ENCODE data around the gene NR1I3.

The NR1I3 gene

DNA sequence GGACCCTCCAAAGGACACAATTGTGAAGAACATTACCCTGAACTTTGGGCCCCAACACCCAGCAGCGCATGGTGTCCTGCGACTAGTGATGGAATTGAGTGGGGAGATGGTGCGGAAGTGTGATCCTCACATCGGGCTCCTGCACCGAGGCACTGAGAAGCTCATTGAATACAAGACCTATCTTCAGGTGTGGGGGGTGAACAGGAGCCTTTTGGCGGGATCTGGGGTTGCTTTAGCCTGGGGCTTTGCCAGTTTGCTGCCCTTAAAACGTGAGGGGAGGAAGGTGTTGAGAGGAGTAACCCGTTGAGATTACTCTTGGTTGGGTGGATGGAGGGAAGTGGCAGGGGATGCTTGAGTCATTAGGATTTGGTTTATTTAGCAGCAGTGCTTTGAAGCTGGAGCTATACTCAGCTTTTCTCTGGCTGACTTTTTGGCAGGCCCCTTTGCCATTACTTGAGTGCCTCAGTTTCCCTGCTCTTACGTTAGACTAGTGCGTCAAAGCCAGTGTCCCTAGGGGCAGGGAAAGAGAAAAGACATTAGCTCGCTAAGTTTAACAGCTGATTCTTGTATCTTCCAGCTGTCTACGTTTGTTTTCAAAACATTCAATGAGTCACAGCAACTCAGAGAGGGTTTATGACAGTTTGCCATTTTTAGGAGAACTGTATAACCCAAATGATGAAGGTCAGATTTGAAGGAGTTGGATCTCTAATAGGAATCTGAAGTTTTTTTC, 31.4 kb downstream of the NR1I3 start:
- H3K27ac ChIP-seq (ENCODE audit: insufficient read depth, low read length, poor library complexity, severe bottlenecking), result no peak overlapping the region
- H3K27me3 ChIP-seq (replicated peaks; ENCODE audit: control insufficient read depth, insufficient read depth, low read length, poor library complexity, severe bottlenecking), result no peaks in the 10 kb centered on the region
- H3K9me3 ChIP-seq (ENCODE audit: control insufficient read depth, low read length), result no peaks in the 10 kb centered on the region
- H3K36me3 ChIP-seq (ENCODE audit: control insufficient read depth, insufficient read depth, low read length), result peaks cover 51% of the 10 kb centered on the region
- DNase-seq, result no peak
- peaks cover 20% of the 10 kb centered on the region for H3K4me1 ChIP-seq (ENCODE audit: control insufficient read depth, insufficient read depth, low read length, poor library complexity, severe bottlenecking)
- H3K4me3 ChIP-seq (ENCODE audit: insufficient read depth, low read depth, low read length, poor library complexity, severe bottlenecking), result no peak overlapping the region

DNA sequence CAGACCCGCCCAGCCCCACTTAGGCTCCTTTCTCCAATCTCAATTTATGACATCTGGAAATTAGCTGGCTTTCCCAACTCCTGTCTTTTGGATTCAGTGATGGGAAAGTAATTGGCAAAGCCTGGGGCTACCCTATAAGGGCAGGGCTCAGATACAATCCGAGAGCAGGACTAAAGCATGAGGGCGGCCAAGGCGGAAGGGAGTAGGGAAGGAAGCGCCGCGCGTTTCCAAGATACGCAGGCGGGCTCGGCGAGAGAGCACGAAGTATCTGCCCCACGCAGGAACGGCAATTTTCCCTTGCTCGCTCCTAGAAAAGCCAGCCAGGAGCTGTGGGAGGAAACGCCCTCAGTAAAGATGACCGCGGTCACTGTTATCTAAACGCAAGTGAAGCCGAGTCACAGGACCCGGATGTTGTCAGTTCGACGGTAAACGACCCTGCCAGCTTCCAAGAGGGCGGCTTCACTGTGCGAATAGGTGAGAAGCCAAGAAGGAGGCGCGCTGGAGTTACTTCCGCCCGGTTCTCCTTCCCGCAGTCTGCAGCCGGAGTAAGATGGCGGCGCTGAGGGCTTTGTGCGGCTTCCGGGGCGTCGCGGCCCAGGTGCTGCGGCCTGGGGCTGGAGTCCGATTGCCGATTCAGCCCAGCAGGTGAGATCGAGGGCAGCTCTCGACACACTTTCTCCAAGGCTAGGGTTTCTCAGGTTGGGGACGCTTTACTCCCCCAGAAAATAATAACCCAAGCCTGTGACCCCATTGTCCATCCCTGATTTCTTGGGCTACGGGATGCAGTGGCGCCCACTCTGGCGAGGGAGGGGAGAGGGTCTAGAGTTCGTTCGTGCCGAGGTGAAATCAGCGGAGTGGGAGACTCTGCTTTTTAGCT, 35.9 kb downstream of the NR1I3 start, which contains the start of gene NDUFS2:
TSS of gene NDUFS2 (plus strand) at position 532 of the 877 bp plus-strand sequence. CDS start at position 551, 19 bp downstream.
- Histone ChIP-seq H3K9me3 (ENCODE audit: control insufficient read depth, low read length) (no peaks in the 10 kb centered on the region), H3K27ac (ENCODE audit: insufficient read depth, low read length, poor library complexity, severe bottlenecking) (peak within 1 kb of the TSS; percentile 90), H3K4me3 (ENCODE audit: insufficient read depth, low read depth, low read length, poor library complexity, severe bottlenecking) (peak within 1 kb of the TSS; percentile 92), H3K27me3 (replicated peaks; ENCODE audit: control insufficient read depth, insufficient read depth, low read length, poor library complexity, severe bottlenecking) (no peaks in the 10 kb centered on the region), H3K4me1 (ENCODE audit: control insufficient read depth, insufficient read depth, low read length, poor library complexity, severe bottlenecking) (peaks cover 36% of the 10 kb centered on the region), H3K36me3 (ENCODE audit: control insufficient read depth, insufficient read depth, low read length) (peaks cover 15% of the 10 kb centered on the region)
- peak; percentile 92 to 96 (median 93) for DNase-seq

DNA sequence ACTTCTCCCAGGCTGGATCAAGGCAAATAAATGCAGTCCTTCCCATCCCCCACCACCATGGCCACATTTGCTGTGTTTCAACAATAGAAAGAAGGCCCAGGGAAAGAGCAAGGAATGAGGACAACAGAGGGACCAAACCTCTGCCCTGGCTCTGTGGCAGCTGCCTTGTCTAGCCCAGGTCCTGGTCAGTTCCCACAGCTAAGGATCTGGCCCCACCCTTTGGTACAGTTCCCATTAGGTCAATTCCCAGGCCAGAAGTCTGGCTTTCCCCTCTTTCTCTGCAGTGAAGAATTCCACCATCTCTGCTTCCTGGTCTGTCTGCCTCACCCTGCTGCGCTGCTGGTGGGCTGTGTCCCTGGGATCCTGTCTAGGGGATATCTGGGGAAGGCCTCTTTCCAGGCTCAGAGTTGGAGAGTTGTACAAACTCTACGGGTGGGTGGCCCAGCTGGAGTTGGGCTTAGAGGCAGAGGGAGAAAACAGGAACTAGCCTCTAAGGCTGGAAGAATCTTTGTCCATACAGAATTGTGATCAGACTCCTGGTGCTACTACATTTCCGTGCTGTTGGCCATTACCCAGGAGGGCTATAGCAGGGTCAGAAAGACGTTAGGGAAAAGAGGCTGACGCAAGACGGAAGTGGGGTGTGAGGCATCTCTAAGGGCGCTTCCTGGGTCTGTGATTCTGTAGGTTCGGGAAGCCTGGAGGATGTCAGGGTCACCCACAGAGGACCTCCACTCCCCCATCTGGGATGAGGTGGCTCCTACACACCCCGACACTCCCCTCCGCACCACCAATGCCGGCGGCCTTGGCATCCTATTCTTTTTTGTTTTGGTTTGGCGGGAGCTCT, 36.8 kb downstream of the NR1I3 start:
- no peak for DNase-seq
- Histone ChIP-seq H3K9me3 (ENCODE audit: control insufficient read depth, low read length) (no peaks in the 10 kb centered on the region), H3K27me3 (replicated peaks; ENCODE audit: control insufficient read depth, insufficient read depth, low read length, poor library complexity, severe bottlenecking) (no peaks in the 10 kb centered on the region), H3K4me1 (ENCODE audit: control insufficient read depth, insufficient read depth, low read length, poor library complexity, severe bottlenecking) (peaks cover 36% of the 10 kb centered on the region), H3K4me3 (ENCODE audit: insufficient read depth, low read depth, low read length, poor library complexity, severe bottlenecking) (peak overlapping the region; percentile 92), H3K27ac (ENCODE audit: insufficient read depth, low read length, poor library complexity, severe bottlenecking) (peak overlapping the region; percentile 90), H3K36me3 (ENCODE audit: control insufficient read depth, insufficient read depth, low read length) (peaks cover 6% of the 10 kb centered on the region)

DNA sequence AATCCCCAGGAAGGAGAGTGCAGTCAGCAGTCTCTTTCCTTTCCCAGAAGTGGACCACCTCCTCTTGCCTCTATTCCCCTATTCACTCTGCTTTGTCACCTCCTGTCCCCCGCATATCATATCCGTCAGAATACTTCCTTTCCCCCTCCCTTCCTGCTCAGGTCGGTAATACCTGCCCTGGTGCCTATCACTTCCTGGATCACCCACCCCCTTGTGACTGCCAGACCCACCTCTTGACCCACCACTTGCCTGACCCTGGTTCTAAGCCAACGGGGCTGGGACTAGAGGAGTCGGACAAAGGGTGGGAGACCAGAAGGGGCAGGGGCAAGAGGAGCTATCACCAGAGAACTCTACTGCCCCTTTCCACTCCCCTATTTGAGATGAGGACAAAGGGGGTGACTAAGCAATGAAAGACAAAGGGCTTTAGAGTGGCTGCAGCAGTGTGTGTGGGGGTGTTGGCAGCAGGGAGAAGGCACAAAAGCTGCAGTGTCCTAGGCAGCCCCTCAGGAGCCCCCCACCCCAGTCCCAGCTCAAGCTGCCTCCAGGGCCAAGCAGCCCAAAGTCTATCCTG, 37.5 kb downstream of the NR1I3 start:
- peaks cover 6% of the 10 kb centered on the region for H3K36me3 ChIP-seq (ENCODE audit: control insufficient read depth, insufficient read depth, low read length)
- H3K4me3 ChIP-seq (ENCODE audit: insufficient read depth, low read depth, low read length, poor library complexity, severe bottlenecking), result no peak overlapping the region
- H3K4me1 ChIP-seq (ENCODE audit: control insufficient read depth, insufficient read depth, low read length, poor library complexity, severe bottlenecking), result peaks cover 36% of the 10 kb centered on the region
- DNase-seq, result no peak
- H3K27me3 ChIP-seq (replicated peaks; ENCODE audit: control insufficient read depth, insufficient read depth, low read length, poor library complexity, severe bottlenecking), result no peaks in the 10 kb centered on the region
- H3K9me3 ChIP-seq (ENCODE audit: control insufficient read depth, low read length), result no peaks in the 10 kb centered on the region
- H3K27ac ChIP-seq (ENCODE audit: insufficient read depth, low read length, poor library complexity, severe bottlenecking), result no peak overlapping the region

DNA sequence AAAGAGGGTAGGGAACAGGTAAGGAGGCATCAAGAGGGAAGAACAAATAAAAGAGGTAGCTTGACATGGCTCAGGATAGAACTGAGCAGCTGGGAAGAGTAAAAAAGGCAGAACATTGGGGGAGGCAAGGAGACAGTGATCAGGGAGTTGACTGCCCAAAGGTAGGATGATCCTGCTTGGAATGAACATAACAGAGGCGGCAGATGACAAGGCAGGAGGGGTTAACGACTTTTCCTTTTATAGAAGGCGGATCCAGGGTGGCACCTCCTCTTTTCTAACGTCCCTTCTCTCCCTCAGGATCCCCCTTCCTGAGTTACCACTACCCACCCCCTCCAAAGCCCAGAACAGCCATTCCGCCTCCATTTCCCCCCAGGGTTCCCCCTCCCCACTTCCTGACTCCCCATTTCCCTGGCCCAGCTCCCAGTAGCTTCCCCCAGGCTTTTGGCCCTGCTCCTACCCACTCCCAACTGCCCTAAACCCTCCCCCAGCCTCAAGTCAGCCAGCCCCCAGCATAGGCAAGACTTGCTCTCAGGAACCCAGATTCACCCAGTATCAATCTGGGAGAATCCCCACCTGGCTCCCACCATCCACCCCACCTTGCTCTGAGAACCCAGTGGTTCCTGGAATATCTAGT, 38.4 kb downstream of the NR1I3 start:
- no peak for DNase-seq
- Histone ChIP-seq H3K27me3 (replicated peaks; ENCODE audit: control insufficient read depth, insufficient read depth, low read length, poor library complexity, severe bottlenecking) (no peaks in the 10 kb centered on the region), H3K9me3 (ENCODE audit: control insufficient read depth, low read length) (no peaks in the 10 kb centered on the region), H3K27ac (ENCODE audit: insufficient read depth, low read length, poor library complexity, severe bottlenecking) (no peak overlapping the region), H3K4me1 (ENCODE audit: control insufficient read depth, insufficient read depth, low read length, poor library complexity, severe bottlenecking) (peaks cover 36% of the 10 kb centered on the region), H3K36me3 (ENCODE audit: control insufficient read depth, insufficient read depth, low read length) (peaks cover 6% of the 10 kb centered on the region), H3K4me3 (ENCODE audit: insufficient read depth, low read depth, low read length, poor library complexity, severe bottlenecking) (no peak overlapping the region)

DNA sequence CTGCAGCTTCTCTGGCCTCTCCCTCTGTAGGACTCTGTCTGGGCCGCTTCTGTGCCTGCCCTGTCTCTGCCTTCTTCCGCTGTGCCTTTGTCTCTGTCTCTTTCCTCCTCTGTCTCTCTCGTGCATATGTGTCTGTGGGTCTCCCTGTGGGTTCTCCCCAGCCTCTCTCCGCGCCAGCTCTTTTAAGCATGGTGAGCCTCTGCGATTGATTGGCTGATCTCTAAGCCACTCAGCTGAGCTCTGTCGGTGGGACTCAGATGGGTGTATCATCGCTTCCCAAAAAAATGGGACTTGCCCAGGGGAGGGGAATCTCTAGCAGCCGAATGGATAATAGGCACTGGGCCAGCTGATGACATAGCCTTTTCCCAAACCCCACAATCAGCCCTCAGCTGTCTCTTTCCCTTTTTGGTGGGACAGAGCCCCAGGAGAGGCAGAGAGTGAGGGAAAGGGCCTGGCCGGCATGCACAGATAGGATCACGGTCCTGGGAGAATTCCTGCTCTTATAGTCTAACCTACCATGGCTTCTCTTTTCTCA, 39.0 kb downstream of the NR1I3 start, which contains the start of gene ADAMTS4:
TSS of gene ADAMTS4 (minus strand) at position 158 of the 535 bp plus-strand sequence. CDS start 427 bp downstream, outside the sequence.
- Histone ChIP-seq H3K4me3 (ENCODE audit: insufficient read depth, low read depth, low read length, poor library complexity, severe bottlenecking) (no peak within 1 kb of the TSS), H3K27ac (ENCODE audit: insufficient read depth, low read length, poor library complexity, severe bottlenecking) (no peak within 1 kb of the TSS), H3K4me1 (ENCODE audit: control insufficient read depth, insufficient read depth, low read length, poor library complexity, severe bottlenecking) (peaks cover 32% of the 10 kb centered on the region), H3K9me3 (ENCODE audit: control insufficient read depth, low read length) (no peaks in the 10 kb centered on the region), H3K27me3 (replicated peaks; ENCODE audit: control insufficient read depth, insufficient read depth, low read length, poor library complexity, severe bottlenecking) (no peaks in the 10 kb centered on the region), H3K36me3 (ENCODE audit: control insufficient read depth, insufficient read depth, low read length) (peaks cover 3% of the 10 kb centered on the region)
- DNase-seq, result no peak

DNA sequence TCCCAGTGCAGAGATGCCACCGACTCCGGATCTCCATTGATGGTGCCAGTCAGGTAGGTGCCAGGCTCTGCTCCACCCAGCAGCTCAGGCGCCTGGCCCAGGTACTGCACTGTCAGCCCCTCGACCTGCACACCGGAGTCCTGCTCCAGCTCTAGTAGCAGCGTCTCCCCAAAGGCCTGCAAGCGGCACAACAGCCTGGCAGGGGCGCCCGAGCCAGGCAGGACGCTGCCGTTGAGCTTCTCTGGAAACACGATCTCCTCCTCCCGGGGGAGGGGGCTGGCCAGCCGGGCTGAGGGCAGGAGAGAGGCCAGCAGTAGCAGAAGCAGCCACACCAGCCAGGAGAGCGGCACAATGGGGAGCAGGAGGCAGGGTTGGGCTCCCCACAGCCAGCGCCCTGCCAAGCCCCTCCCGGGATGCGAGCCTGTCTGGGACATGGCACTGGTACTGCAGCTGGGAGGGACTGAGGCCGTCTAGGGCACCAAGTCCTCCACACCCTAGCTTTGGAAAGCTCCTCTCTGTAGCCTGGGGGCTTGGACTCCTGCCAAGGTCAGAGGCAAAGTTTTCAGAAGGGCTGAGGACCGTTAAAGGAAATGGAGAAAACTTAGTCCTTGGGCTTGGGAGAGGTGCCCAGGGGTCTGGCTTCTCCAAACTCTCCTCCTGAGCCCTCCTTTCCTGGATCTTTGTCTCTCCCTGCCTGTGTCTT, 39.7 kb downstream of the NR1I3 start:
- Histone ChIP-seq H3K36me3 (ENCODE audit: control insufficient read depth, insufficient read depth, low read length) (no peaks in the 10 kb centered on the region), H3K27ac (ENCODE audit: insufficient read depth, low read length, poor library complexity, severe bottlenecking) (no peak overlapping the region), H3K9me3 (ENCODE audit: control insufficient read depth, low read length) (no peaks in the 10 kb centered on the region), H3K4me1 (ENCODE audit: control insufficient read depth, insufficient read depth, low read length, poor library complexity, severe bottlenecking) (peaks cover 27% of the 10 kb centered on the region), H3K4me3 (ENCODE audit: insufficient read depth, low read depth, low read length, poor library complexity, severe bottlenecking) (no peak overlapping the region), H3K27me3 (replicated peaks; ENCODE audit: control insufficient read depth, insufficient read depth, low read length, poor library complexity, severe bottlenecking) (no peaks in the 10 kb centered on the region)
- no peak for DNase-seq

DNA sequence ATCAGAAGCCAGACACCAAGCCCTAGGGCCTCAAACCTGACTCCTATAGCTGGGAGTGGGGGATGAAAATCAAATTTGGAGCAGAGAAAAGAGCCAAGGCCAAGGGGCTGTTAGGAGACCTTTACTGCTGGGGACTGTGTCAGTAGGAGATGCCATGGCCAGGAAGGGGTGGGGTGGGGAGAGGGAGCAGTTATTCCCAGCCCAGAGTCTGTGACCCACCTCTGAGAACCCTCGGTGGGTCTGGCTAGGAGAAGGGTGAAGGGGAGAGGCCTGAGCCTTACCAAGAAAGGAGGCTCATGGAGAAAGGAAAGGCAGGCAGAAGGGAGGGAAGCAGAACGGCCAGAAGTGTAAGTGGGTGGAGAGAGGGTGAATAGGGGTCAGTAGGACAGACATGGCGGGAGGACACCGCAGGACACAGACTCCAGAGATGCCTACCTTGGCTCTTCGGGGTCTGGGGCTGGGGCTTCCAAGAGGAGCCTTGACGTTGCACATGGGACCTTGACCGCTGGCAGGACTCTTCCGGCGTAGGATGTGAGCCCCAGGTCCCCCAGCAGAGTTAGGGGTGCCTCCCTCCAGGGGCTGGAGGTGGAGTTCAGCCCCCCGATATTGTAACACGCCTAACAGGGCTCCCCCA, 40.3 kb downstream of the NR1I3 start:
- H3K27me3 ChIP-seq (replicated peaks; ENCODE audit: control insufficient read depth, insufficient read depth, low read length, poor library complexity, severe bottlenecking), result no peaks in the 10 kb centered on the region
- no peak overlapping the region for H3K27ac ChIP-seq (ENCODE audit: insufficient read depth, low read length, poor library complexity, severe bottlenecking)
- H3K36me3 ChIP-seq (ENCODE audit: control insufficient read depth, insufficient read depth, low read length), result no peaks in the 10 kb centered on the region
- no peak for DNase-seq
- H3K4me1 ChIP-seq (ENCODE audit: control insufficient read depth, insufficient read depth, low read length, poor library complexity, severe bottlenecking), result peaks cover 23% of the 10 kb centered on the region
- H3K9me3 ChIP-seq (ENCODE audit: control insufficient read depth, low read length), result no peaks in the 10 kb centered on the region
- no peak overlapping the region for H3K4me3 ChIP-seq (ENCODE audit: insufficient read depth, low read depth, low read length, poor library complexity, severe bottlenecking)
